AG10803 (cell line): ENCODE data around the gene ENKUR.
"Not testable (repeated sequence)": the region's sequence is repeated elsewhere in the genome, so short reads cannot be mapped to it uniquely, and the experiment has no call there.

Source experiments
- DNase-seq: peaks from one replicate; pipeline ENCODE4 v3.0.0; 2010; ENCODE audit warnings: low read depth
- H3K4me3 ChIP-seq: 2 replicates; pipeline ENCODE4 v1.5.1; 2011; ENCODE audit warnings: mild to moderate bottlenecking, low read length, control low read depth
- TF ChIP-seq, protein P1 (sequence below): conservative IDR thresholded peaks from 2 replicates; pipeline ENCODE4 v1.5.1; 2011; ENCODE audit warnings: mild to moderate bottlenecking, low read length, control low read depth, inconsistent platforms

ENKUR gene

DNA sequence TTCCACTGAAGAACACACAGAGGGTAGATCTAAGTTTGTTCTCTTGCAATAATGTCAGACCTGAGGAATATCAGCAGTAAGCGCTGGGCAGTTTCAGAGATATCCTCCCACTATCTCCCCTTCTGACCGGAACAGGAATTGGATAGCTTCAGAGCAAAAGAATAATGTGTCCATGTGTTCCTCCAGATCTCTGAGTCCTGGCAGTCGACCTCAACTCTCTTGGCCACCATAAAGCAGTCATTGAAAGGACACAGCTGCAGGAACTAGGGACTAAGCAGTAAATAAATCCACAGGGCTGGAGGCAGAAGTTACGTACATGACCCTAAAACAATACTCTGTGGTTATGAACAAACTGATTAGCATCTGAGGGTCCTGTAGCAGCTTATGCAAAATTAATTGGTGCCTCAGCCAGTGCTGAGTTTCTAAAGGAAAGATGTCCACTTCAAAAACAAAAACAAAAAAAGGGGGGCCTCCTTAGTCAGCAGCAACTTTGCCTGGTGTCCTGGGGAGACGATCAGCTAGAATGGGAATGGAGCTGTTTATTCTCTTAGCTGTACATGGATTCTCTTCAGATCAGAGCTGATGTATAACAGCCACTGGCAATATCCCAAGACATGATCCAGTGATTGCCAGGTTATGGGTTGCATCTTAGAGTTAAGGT, 57.1 kb downstream of the ENKUR start:
- TF ChIP-seq, protein P1, sequence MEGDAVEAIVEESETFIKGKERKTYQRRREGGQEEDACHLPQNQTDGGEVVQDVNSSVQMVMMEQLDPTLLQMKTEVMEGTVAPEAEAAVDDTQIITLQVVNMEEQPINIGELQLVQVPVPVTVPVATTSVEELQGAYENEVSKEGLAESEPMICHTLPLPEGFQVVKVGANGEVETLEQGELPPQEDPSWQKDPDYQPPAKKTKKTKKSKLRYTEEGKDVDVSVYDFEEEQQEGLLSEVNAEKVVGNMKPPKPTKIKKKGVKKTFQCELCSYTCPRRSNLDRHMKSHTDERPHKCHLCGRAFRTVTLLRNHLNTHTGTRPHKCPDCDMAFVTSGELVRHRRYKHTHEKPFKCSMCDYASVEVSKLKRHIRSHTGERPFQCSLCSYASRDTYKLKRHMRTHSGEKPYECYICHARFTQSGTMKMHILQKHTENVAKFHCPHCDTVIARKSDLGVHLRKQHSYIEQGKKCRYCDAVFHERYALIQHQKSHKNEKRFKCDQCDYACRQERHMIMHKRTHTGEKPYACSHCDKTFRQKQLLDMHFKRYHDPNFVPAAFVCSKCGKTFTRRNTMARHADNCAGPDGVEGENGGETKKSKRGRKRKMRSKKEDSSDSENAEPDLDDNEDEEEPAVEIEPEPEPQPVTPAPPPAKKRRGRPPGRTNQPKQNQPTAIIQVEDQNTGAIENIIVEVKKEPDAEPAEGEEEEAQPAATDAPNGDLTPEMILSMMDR = peak; percentile 30; the same call in 1 of the 2 replicates
- H3K4me3 ChIP-seq = peak overlapping the region; percentile 34
- peak; percentile 84 for DNase-seq

DNA sequence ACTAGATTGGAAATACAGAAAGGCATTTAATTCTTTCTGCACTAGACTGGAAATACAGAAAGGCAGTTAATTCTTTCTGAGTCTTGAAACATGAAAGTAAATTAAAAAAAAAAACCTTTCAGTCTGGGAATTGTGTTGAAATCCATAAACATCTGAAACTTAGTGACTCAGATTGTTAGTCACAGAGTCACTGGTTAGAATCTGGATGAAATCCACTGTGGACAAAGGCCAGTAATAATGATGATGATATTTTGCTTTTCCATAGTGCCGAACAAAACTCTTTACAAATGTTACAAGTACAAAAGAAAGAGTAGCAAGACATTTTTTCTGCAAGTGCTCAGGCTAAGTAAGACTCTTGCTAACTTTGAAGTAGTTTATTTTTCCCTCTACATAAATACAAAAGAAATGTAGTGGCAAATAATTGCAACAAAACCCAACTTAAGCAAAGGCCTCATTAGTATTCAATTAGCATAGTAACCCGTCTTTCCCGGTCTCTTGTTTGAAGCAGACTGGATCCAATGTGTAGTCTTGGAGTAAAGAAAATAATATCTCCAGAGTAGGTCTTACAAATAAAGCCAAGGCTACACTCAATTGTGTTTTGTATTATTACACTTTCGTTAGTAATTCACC, 57.8 kb downstream of the ENKUR start:
- TF ChIP-seq, protein P1 = no peak
- H3K4me3 ChIP-seq = peak overlapping the region; percentile 34
- peak; percentile 94 for DNase-seq

DNA sequence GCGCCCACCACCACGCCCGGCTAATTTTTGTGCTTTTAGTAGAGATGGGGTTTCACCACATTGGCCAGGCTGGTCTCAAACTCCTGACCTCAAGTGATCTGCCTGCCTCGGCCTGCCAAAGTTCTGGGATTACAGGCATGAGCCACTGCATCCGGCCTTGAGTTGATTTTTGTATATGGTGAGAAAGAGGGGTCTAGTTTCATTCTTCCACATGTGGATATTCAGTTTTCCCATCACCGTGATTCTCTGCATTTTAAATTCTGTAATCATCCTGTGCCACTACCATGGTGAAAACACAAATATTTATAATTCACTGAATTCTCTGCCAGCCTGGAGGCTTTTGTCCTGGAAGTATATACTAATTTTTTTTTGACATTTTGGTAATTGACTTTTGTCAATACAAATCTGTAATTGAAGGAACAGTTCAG, 58.3 kb downstream of the ENKUR start:
- H3K4me3 ChIP-seq = not testable (repeated sequence)
- DNase-seq = peak; percentile 88

DNA sequence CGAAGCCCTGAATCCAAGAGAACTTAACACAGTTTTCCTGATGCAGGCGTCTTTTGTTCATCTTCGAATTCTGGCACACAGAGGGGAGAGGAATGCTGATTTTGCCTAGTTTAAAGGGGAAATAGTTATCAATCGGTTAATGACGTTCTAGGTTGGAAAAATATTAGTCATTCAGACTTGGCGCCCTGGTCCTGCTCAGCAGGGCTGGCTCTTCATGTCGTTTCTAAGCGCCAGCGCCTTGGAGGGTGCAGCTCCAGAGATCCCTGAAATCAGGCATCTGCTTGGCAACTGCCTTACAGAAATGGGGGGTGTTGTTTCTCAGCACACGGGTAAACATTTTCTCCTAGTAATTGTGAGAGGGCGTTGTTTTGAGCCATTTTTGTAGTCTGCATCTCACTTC, 62.3 kb downstream of the ENKUR start:
- no peak for DNase-seq
- peak overlapping the region; percentile 70 for H3K4me3 ChIP-seq
- TF ChIP-seq, protein P1 = no peak

DNA sequence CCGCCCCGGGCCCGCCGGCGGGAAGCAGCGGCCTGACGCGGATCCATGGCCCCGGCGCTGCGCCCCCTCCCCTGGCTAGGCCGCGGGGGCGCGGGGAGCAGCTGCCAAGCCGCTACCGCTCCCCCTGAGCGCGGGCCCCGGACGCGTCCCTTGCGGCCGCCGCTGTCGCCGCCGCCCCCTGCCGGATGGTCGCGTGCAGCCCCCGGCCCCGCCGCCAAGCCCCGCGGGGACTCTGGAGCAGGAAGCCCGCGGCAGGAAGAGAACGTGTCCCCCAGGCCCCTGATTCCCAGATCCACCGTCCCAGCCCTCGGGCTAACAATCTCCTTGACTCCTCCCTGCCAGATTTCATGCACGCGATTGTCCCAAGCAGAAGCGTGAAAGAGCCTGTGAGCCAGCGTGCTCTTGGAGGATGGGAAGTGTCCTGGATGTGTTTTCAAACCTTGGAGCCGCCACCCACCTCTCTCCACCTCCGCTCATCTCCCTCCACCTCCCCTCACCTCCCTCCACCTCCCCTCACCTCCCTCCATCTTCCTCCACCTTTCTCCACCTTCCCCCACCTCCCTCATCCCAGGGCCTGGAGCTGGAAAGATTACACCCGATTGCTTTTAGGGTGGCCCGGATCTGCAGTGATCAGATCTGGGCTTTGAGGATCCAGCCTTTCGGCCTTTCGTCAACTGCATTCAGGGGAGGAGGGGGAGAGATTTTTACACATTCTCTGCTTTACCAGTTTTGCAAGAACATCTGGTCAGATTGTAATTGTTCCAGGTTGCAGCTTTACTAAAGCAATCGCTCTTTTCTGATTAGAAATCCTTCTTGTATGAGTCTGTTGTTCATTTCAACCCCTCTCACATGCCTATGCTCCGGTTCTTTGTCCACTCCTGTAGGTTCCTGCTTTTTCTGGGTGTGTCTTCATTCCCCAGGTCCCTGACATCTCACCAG, 63.0 kb downstream of the ENKUR start:
- DNase-seq = peak; percentile 92
- TF ChIP-seq, protein P1 = no peak

DNA sequence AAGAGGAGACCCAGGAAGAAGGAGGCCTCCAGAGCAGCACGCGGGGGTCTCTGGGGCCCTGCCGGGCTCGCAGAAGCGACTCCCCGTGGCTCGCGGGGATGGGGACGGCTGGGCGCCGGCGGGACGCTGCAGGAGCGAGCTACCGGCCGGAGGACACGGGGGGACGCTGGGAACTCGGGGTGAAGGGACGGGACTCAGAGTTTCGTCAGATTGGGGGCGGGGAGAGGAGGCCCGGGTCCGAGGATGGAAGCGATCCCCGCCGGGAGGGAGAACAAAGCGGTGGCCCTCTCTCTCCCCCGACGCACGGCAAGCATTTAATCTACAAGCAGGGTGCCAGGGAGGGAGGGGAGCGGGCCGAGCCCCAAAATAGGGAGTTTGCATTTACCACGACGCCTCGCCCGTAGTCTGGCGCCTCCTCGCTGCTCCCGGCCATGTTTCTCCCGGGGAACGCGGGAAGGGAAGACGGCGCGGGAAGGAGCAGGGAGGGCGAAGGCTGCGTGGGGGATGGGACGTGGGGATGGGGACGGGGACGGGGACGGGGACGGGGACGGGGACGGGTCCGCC, 63.7 kb downstream of the ENKUR start, which contains the start of gene PRTFDC1:
PRTFDC1 (minus strand) TSS at position 464 of the 564 bp plus-strand sequence; CDS start at position 433, 31 bp downstream.
- H3K4me3 ChIP-seq = peak within 1 kb of the TSS; percentile 70
- DNase-seq = no peak
- TF ChIP-seq, protein P1 = peak; percentile 13; the same call in 1 of the 2 replicates

More for the DNA sequence above, 63.0 kb downstream of the ENKUR start:
- peak overlapping the region; percentile 70 for H3K4me3 ChIP-seq
